GM12892 (cell line): ENCODE results near the gene RNU1-1.

Source experiments
- POLR2A ChIP-seq: IDR thresholded peaks from 2 replicates; pipeline ENCODE4 v1.6.1; 2011; ENCODE audit warnings: low read depth, low read length, control low read depth
- POLR2AphosphoS5 ChIP-seq: IDR thresholded peaks from 2 replicates; pipeline ENCODE4 v1.6.1; 2011; ENCODE audit warnings: low read depth, low read length, control low read depth

DNA sequence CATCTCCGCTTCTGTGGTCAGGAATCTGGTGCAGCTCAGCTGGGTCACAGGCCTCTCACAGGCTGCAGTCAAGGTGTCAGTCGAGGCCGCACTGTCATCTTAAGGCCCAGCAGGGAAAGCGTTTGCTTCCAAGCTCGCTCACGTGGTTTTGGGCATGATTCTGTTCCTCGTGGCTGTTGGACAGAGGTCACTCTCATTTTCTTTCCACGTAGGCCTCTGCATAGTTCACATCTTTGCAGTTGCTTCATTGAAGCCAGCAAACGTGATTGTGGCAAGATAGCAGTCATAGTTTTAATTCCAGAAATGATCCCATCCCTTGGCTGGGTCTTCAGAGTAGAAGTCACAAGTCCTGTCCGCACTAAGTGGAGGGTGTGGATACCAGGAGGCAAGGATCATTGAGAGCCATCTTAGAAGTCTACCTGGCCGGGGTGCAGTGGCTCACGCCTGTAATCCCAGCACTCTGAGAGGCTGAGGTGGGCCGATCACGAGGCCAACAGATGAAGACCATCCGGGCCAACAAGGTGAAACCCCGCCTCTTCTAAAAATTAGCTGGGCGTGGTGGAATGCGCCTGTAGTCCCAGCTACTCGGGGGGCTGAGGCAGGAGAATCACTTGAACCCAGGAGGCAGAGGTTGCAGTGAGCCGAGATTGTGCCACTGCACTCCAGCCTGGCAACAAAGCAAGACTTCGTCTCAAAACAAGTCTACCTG is 49.0 kb downstream of the RNU1-1 start:
- TF ChIP-seq POLR2A (no peak), POLR2AphosphoS5 (no peak)
